Measurements from ENCODE around the gene CHPT1. TPM values are rescaled to one million over a fixed set of nuclear protein-coding genes. Genes with fewer than 3 reads are reported as not detected.
"Not testable (repeated sequence)": the region's sequence is repeated elsewhere in the genome, so short reads cannot be mapped to it uniquely, and the experiment has no call there.

CHPT1 gene
- total RNA-seq, 3 donors from 2014 or later, result 86.7 to 98.2 (median 97.2) TPM

DNA sequence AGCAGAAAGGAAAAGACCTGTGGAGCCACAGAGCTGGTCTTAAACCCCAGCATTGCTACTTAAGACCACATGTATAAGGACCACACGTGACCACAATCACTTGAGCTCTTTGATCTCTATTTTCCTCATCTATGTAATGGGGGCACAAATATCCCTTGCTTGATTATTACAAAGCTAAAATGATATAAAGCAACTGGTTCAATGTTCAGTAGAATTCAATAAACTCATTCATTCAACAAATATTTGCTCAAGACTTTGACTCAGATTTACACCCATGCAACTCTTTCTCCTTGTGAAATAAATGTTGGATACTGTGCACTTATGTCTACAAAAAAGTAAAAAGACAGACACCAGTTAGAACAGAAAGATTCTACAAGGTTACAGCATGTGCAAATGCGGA, 21.9 kb upstream of the CHPT1 start:
- peak; percentile 63 for ATAC-seq
- H3K4me1 ChIP-seq (ENCODE audit: low read depth), result peaks cover 16% of the 10 kb centered on the region
- intact Hi-C loops (cut with DNase I, micrococcal nuclease), result no loop called here
- H3K36me3 ChIP-seq (ENCODE audit: low read depth), result no peaks in the 10 kb centered on the region
- H3K9me3 ChIP-seq, result no peaks in the 10 kb centered on the region
- TF ChIP-seq, protein P1, sequence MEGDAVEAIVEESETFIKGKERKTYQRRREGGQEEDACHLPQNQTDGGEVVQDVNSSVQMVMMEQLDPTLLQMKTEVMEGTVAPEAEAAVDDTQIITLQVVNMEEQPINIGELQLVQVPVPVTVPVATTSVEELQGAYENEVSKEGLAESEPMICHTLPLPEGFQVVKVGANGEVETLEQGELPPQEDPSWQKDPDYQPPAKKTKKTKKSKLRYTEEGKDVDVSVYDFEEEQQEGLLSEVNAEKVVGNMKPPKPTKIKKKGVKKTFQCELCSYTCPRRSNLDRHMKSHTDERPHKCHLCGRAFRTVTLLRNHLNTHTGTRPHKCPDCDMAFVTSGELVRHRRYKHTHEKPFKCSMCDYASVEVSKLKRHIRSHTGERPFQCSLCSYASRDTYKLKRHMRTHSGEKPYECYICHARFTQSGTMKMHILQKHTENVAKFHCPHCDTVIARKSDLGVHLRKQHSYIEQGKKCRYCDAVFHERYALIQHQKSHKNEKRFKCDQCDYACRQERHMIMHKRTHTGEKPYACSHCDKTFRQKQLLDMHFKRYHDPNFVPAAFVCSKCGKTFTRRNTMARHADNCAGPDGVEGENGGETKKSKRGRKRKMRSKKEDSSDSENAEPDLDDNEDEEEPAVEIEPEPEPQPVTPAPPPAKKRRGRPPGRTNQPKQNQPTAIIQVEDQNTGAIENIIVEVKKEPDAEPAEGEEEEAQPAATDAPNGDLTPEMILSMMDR (IDR thresholded peaks at IDR 0.05), result no peak
- H3K4me3 ChIP-seq, result no peak overlapping the region
- DNase-seq, result no peak

DNA sequence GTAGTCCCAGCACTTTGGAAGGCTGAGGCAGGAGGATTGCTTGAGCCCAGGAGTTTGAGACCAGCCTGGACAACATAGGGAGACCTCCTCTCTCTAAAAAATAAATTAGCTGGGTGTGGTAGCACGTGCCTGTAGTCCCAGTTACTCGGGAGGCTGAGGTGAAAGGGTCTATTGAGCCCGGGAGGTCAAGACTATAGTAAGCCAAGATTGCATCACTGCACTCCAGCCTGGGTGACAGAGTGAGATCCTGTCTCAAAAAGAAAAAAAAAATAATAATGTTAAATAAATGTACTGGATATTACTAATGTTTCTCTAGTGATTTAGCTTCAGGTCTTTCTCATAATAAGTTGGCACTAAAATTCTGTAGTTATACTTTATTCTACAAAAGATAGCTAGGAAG, 20.9 kb upstream of the CHPT1 start:
- DNase-seq; intact Hi-C loops (cut with DNase I, micrococcal nuclease); H3K4me3 ChIP-seq; ATAC-seq; H3K36me3 ChIP-seq (ENCODE audit: low read depth); H3K9me3 ChIP-seq: not testable (repeated sequence)
- H3K4me1 ChIP-seq (ENCODE audit: low read depth), result peaks cover 15% of the 10 kb centered on the region

DNA sequence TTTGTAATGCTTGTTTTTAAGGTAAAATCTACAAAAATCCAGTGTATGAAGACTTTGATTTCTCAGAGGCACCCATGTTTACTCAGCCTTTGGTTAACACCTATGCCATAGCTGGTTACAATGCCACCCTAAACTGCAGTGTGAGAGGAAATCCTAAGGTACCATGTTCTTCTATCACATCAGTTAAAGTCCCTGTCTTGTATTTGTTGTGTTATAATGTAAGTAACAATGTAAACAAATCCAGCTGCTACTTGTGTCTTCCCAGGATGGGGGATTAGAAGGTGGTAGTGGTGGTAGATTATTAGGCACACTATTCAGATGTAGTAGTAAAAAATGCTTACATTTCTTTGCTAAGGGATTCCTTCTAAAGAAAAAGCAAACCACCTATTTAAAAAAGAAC, 19.4 kb upstream of the CHPT1 start:
- TF ChIP-seq, protein P1 (IDR thresholded peaks at IDR 0.05), result no peak
- intact Hi-C loops (cut with DNase I, micrococcal nuclease), result no loop called here
- no peak for ATAC-seq
- Histone ChIP-seq H3K36me3 (ENCODE audit: low read depth) (no peaks in the 10 kb centered on the region), H3K4me3 (no peak overlapping the region), H3K4me1 (ENCODE audit: low read depth) (peaks cover 11% of the 10 kb centered on the region), H3K9me3 (no peaks in the 10 kb centered on the region)
- DNase-seq, result no peak

DNA sequence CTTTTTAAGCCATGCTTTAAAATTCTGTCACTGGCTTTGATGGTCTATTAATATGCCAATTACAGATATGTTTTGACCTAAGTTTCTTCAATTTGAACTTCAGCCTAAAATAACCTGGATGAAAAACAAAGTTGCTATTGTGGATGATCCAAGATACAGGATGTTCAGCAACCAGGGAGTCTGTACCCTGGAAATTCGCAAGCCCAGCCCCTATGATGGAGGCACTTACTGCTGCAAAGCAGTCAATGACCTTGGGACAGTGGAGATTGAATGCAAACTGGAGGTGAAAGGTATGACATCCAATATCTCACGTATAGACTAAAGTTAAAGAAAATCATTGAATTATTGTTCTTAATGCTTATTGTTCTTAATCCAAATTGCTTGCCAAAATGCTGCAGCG, 17.2 kb upstream of the CHPT1 start:
- H3K4me1 ChIP-seq (ENCODE audit: low read depth), result peaks cover 11% of the 10 kb centered on the region
- no peak for ATAC-seq
- H3K4me3 ChIP-seq, result no peak overlapping the region
- DNase-seq, result no peak
- intact Hi-C loops (cut with DNase I, micrococcal nuclease), result no loop called here
- TF ChIP-seq, protein P1 (IDR thresholded peaks at IDR 0.05), result no peak
- H3K9me3 ChIP-seq, result no peaks in the 10 kb centered on the region
- no peaks in the 10 kb centered on the region for H3K36me3 ChIP-seq (ENCODE audit: low read depth)

DNA sequence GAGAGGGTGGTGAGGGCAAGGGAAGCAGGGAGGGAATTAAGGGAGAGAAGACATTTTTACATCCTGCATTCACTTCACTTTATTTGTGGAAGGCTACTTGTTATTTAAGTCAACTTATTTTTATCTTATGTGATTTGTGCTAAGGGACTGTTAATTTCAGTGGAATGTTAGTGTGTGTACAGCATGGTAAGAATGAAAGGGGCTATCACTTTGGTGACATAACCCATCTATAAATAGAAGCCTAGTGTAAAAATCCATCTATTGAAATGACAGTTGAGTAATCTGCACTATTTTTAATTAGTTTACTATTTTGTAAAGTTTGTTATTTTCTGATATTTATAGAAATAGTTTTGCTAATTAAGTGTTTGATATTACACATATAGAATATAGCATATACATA, 16.8 kb upstream of the CHPT1 start:
- Histone ChIP-seq H3K9me3 (no peaks in the 10 kb centered on the region), H3K4me3 (no peak overlapping the region), H3K4me1 (ENCODE audit: low read depth) (peaks cover 11% of the 10 kb centered on the region), H3K36me3 (ENCODE audit: low read depth) (no peaks in the 10 kb centered on the region)
- TF ChIP-seq, protein P1 (IDR thresholded peaks at IDR 0.05), result no peak
- no peak for DNase-seq
- ATAC-seq, result no peak
- intact Hi-C loops (cut with DNase I, micrococcal nuclease), result no loop called here

DNA sequence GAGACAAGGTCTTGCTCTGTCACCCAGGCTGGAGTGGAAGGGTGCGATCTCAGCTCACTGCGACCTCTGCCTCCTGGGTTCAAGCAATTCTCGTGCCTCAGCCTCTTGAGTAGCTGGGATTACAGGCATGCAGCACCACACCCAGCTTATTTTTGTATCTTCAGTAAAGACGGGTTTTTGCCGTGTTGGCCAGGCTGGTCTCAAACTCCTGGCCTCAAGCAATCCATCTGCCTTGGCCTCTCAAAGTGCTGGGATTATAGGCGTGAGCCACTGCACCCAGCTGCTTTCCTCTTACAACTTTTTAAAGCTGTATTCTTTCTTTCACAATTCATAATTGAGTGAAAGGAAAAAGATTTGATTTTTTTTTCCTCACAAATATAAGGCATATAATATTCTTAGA, 15.8 kb upstream of the CHPT1 start:
- H3K9me3 ChIP-seq; ATAC-seq; H3K4me3 ChIP-seq; H3K4me1 ChIP-seq (ENCODE audit: low read depth); H3K36me3 ChIP-seq (ENCODE audit: low read depth); intact Hi-C loops (cut with DNase I, micrococcal nuclease); DNase-seq: not testable (repeated sequence)

DNA sequence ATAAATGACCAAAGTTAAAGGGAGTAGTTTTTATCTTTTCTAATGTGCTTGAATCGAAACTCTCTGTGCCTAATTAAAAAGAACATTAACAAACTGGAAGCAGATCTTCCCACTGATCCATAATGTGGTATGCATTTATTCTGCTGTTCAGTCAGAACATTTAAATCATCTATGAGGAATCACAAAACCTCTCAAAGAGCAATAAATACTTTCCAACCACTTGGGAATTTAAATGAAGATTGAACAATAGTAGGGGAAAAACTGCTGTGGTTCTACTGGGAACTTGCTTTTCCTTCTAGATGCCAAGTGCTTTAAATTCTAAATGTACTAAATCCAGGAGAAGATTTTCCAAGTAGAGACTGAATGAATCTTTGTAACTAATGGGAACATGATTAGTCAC, 12.3 kb upstream of the CHPT1 start:
- TF ChIP-seq, protein P1 (IDR thresholded peaks at IDR 0.05), result no peak
- no peak for DNase-seq
- ATAC-seq, result no peak
- no peaks in the 10 kb centered on the region for H3K9me3 ChIP-seq
- intact Hi-C loops (cut with DNase I, micrococcal nuclease), result no loop called here
- no peaks in the 10 kb centered on the region for H3K36me3 ChIP-seq (ENCODE audit: low read depth)
- no peak overlapping the region for H3K4me3 ChIP-seq
- H3K4me1 ChIP-seq (ENCODE audit: low read depth), result no peaks in the 10 kb centered on the region
